NCI-H1092 treated with DMSO at 0.1 percent for 48 hours (cell line): ENCODE data around the gene MSH5.
"Not testable (repeated sequence)": the region's sequence is repeated elsewhere in the genome, so short reads cannot be mapped to it uniquely, and the experiment has no call there.

Experiments
- DNase-seq: peaks from one replicate; lab custom pipeline; 2025; lab: John Stamatoyannopoulos, UW

The MSH5 gene

GRCh38 chr6:31801031-31801927, 61.5 kb downstream of the MSH5 start:
- not testable (repeated sequence) for DNase-seq

GRCh38 chr6:31805939-31806469, 66.2 kb downstream of the MSH5 start:
- DNase-seq: no peak

DNA sequence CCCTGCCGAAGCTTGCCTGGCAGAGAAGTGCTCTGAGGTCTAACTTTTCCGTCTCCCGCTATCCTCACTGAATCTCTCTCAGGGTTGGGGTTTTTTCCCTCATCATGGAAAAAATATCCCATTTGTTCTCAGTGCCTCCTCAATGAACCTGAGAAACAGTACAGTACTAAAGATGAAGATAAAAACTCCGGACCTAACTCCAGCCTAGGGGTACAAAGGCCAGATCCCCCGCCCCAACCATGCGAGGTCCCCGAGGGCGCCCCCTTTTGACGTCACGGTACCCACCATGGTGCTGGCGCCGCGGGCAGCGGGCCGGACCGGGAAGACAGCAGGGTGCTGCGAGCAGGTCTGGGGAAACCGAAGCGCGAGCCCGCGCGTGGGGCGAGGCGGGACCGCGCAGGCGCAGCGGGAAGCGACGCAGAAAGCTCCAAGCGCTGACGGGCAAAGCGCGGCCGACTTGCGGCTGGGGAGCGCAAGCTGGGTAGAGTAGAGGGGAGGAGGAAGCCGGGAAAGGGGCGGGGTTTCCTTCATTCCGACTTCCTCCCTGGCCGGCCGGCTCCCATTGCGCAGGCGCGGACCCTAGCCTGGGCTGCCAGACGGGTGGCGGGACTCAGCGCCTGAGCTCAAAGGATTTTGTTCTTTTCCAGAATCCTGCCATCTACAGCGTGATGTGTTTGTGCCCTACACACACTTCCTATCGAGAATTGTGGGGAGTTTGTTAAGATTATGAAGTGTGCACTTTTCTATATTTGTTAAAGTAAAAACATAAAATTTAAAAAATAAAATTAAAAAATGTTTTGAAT, 66.9 kb downstream of the MSH5 start, which contains the start of gene LSM2:
Gene LSM2 (minus strand): TSS at position 497 of the 803 bp plus-strand sequence. CDS start 209 bp downstream, at position 288.
- DNase-seq: peak; percentile 91

DNA sequence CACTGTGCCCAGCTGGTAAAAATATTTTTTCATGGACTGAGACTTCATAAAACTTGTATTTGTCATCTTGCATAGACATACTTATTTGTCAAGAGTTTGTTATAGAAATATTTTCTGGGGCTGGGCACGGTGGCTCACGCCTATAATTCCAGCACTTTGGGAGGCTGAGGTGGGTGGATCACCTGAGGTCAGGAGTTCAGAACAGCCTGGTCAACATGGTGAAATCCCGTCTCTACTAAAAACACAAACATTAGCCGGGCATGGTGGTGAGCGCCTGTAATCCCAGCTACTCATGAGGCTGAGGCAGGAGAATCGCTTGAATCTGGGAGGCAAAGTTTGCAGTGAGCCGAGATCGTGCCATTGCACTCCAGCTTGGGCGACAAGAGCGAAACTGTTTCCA, 68.8 kb downstream of the MSH5 start:
- not testable (repeated sequence) for DNase-seq

GRCh38 chr6:31811645-31812044, 71.8 kb downstream of the MSH5 start:
- no peak for DNase-seq
